Skin epidermis (tissue), 12 donors: ENCODE results near the gene HOXB5.

Experiments used
- H3K27ac ChIP-seq, 21 experiments: fragments of 200-600 bp; sonication (generic) in 11 of 21; one replicate each; pipeline ENCODE4 v1.5.0; 2020; ENCODE audit warnings: mild to moderate bottlenecking in 3 of 21, inconsistent platforms in 2 of 21, moderate library complexity in 2 of 21
- H3K4me3 ChIP-seq, 7 experiments: fragments of 200-600 bp; sonication (generic) in 2 of 7; one replicate each; pipeline ENCODE4 v1.5.0; 2020; ENCODE audit warnings: inconsistent platforms in 2 of 7, mild to moderate bottlenecking in 2 of 7, moderate library complexity in 1 of 7

Gene HOXB5

GRCh38 chr17:48568499-48569239 lies 24.9 kb downstream of the HOXB5 start:
- H3K27ac ChIP-seq = peak overlapping the region in 6 of 21 experiments; percentile 45 to 94 (median 64)
- H3K4me3 ChIP-seq = no peak overlapping the region

- no peak overlapping the region for H3K4me3 ChIP-seq
- peak overlapping the region in 3 of 21 experiments; percentile 59 to 94 (median 68) for H3K27ac ChIP-seq
Observed at GRCh38 chr17:48567646-48568354, 25.8 kb downstream of the HOXB5 start.

GRCh38 chr17:48567209-48567608 lies 26.4 kb downstream of the HOXB5 start:
- Histone ChIP-seq H3K4me3 (no peak overlapping the region), H3K27ac (peak overlapping the region in 4 of 21 experiments; percentile 21 to 94 (median 52))

GRCh38 chr17:48566717-48567116 lies 26.9 kb downstream of the HOXB5 start:
- Histone ChIP-seq H3K27ac (peak overlapping the region in 4 of 21 experiments; percentile 21 to 94 (median 52)), H3K4me3 (no peak overlapping the region)

GRCh38 chr17:48565925-48566710 lies 27.5 kb downstream of the HOXB5 start:
- Histone ChIP-seq H3K4me3 (no peak overlapping the region), H3K27ac (peak overlapping the region in 2 of 21 experiments; percentile 14 to 94)

GRCh38 chr17:48565022-48565554 lies 28.5 kb downstream of the HOXB5 start:
- H3K4me3 ChIP-seq = peak overlapping the region in 1 of 7 experiments; percentile 22

GRCh38 chr17:48564188-48565021 lies 29.2 kb downstream of the HOXB5 start:
- Histone ChIP-seq H3K4me3 (peak overlapping the region; percentile 11 to 40 (median 27)), H3K27ac (peak overlapping the region in 17 of 21 experiments; percentile 1 to 82 (median 55))

More at GRCh38 chr17:48565022-48565554, 28.5 kb downstream of the HOXB5 start:
- H3K27ac ChIP-seq = peak overlapping the region in 5 of 21 experiments; percentile 28 to 82 (median 74)

- Histone ChIP-seq H3K4me3 (peak overlapping the region; percentile 11 to 40 (median 27)), H3K27ac (peak overlapping the region in 16 of 21 experiments; percentile 1 to 82 (median 58))
Observed at GRCh38 chr17:48563867-48564187, 29.8 kb downstream of the HOXB5 start.

GRCh38 chr17:48563385-48563838 lies 30.2 kb downstream of the HOXB5 start:
- Histone ChIP-seq H3K27ac (peak overlapping the region in 9 of 21 experiments; percentile 30 to 82 (median 66)), H3K4me3 (peak overlapping the region in 4 of 7 experiments; percentile 11 to 40 (median 32))

- H3K4me3 ChIP-seq = no peak overlapping the region
- peak overlapping the region in 4 of 21 experiments; percentile 11 to 82 (median 74) for H3K27ac ChIP-seq
Observed at GRCh38 chr17:48562934-48563333, 30.6 kb downstream of the HOXB5 start.

- peak overlapping the region in 3 of 21 experiments; percentile 11 to 82 (median 81) for H3K27ac ChIP-seq
- no peak overlapping the region for H3K4me3 ChIP-seq
Observed at GRCh38 chr17:48561884-48562810, 31.4 kb downstream of the HOXB5 start.

GRCh38 chr17:48559840-48560817 lies 33.5 kb downstream of the HOXB5 start:
- H3K27ac ChIP-seq = peak overlapping the region in 6 of 21 experiments; percentile 2 to 63 (median 31)
- H3K4me3 ChIP-seq = no peak overlapping the region

GRCh38 chr17:48559122-48559839 lies 34.3 kb downstream of the HOXB5 start:
- Histone ChIP-seq H3K27ac (peak overlapping the region in 6 of 21 experiments; percentile 2 to 82 (median 58)), H3K4me3 (no peak overlapping the region)

- H3K4me3 ChIP-seq = no peak overlapping the region
- peak overlapping the region in 5 of 21 experiments; percentile 45 to 82 (median 68) for H3K27ac ChIP-seq
Observed at GRCh38 chr17:48558831-48559121, 34.8 kb downstream of the HOXB5 start.

GRCh38 chr17:48558057-48558830 lies 35.3 kb downstream of the HOXB5 start:
- Histone ChIP-seq H3K27ac (peak overlapping the region in 8 of 21 experiments; percentile 18 to 82 (median 72)), H3K4me3 (no peak overlapping the region)
